AML-193 (cell line): Measurements from ENCODE around the gene PGAP3.

ENCODE experiments used
- DNase-seq, 2 experiments: peaks; one replicate each; lab custom pipeline; 2025; lab: John Stamatoyannopoulos, UW

The PGAP3 gene

GRCh38 chr17:39696731-39697130, 8.9 kb upstream of the PGAP3 start:
- DNase-seq, result no peak

GRCh38 chr17:39695089-39695474, 7.2 kb upstream of the PGAP3 start:
- no peak for DNase-seq

- DNase-seq, result no peak
Observed at GRCh38 chr17:39694593-39694992, 6.7 kb upstream of the PGAP3 start.

GRCh38 chr17:39688945-39689344, 1.1 kb upstream of the PGAP3 start:
- no peak for DNase-seq

- DNase-seq, result no peak
Observed at GRCh38 chr17:39688475-39688835, 598 bp upstream of the PGAP3 start.

- DNase-seq, result no peak
Observed at GRCh38 chr17:39687101-39687545, 734 bp downstream of the PGAP3 start.

GRCh38 chr17:39684369-39685192, 3.3 kb downstream of the PGAP3 start:
- no peak for DNase-seq

GRCh38 chr17:39683295-39683939, 4.4 kb downstream of the PGAP3 start:
- DNase-seq, result no peak

- no peak for DNase-seq
Observed at GRCh38 chr17:39679521-39680192, 8.2 kb downstream of the PGAP3 start.

GRCh38 chr17:39678340-39679116, 9.3 kb downstream of the PGAP3 start:
- no peak for DNase-seq

GRCh38 chr17:39677542-39678339, 10.1 kb downstream of the PGAP3 start:
- no peak for DNase-seq

- no peak for DNase-seq
Observed at GRCh38 chr17:39677072-39677471, 10.8 kb downstream of the PGAP3 start.

- DNase-seq, result no peak
Observed at GRCh38 chr17:39676198-39676819, 11.5 kb downstream of the PGAP3 start.

GRCh38 chr17:39675390-39676082, 12.3 kb downstream of the PGAP3 start:
- no peak for DNase-seq

GRCh38 chr17:39674702-39675389, 13.0 kb downstream of the PGAP3 start:
- DNase-seq, result no peak

- no peak for DNase-seq
Observed at GRCh38 chr17:39674179-39674578, 13.7 kb downstream of the PGAP3 start.

GRCh38 chr17:39673335-39674081, 14.3 kb downstream of the PGAP3 start:
- DNase-seq, result no peak

- DNase-seq, result no peak
Observed at GRCh38 chr17:39672522-39673334, 15.1 kb downstream of the PGAP3 start.
